ENCODE data around the gene ANKRD42. TPM values are rescaled to one million over a fixed set of nuclear protein-coding genes. Genes with fewer than 3 reads are reported as not detected.
"Not testable (repeated sequence)": the region's sequence is repeated elsewhere in the genome, so short reads cannot be mapped to it uniquely, and the experiment has no call there.

ANKRD42 gene
- total RNA-seq, 1 donor from 2014 or later, result 7.8 TPM

DNA sequence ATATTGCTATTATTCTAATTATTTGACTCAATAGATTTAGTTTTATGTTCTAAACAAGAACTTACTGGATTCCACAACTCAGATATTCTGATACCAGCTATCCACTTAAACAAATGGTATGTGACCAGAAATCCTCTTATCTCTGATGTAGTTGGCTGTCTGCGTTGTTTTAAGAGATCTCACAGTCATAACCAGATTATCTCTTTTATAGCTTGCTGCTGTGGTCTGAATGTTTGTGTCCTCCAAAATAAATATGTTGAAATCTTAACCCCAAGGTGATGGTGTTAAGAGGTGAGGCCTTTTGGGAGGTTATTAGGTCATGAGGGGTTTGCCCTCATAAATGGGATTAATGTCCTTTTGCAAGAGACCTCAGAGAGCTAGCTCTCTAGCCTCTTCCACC is 12.7 kb downstream of the ANKRD42 start:
- no peak overlapping the region for H3K27ac Mint-ChIP-seq
- DNase-seq (ENCODE audit: low spot score in 2 of 2, unreplicated experiment in 2 of 2), result no peak
- no peaks in the 10 kb centered on the region for H3K27me3 Mint-ChIP-seq (ENCODE audit: low read depth)
- H3K4me1 Mint-ChIP-seq, result no peaks in the 10 kb centered on the region
- H3K4me3 Mint-ChIP-seq, result no peak overlapping the region
- TF ChIP-seq, protein P1, sequence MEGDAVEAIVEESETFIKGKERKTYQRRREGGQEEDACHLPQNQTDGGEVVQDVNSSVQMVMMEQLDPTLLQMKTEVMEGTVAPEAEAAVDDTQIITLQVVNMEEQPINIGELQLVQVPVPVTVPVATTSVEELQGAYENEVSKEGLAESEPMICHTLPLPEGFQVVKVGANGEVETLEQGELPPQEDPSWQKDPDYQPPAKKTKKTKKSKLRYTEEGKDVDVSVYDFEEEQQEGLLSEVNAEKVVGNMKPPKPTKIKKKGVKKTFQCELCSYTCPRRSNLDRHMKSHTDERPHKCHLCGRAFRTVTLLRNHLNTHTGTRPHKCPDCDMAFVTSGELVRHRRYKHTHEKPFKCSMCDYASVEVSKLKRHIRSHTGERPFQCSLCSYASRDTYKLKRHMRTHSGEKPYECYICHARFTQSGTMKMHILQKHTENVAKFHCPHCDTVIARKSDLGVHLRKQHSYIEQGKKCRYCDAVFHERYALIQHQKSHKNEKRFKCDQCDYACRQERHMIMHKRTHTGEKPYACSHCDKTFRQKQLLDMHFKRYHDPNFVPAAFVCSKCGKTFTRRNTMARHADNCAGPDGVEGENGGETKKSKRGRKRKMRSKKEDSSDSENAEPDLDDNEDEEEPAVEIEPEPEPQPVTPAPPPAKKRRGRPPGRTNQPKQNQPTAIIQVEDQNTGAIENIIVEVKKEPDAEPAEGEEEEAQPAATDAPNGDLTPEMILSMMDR (IDR thresholded peaks at IDR 0.05; ENCODE audit: unreplicated experiment), result no peak
- peaks cover 5% of the 10 kb centered on the region for H3K36me3 Mint-ChIP-seq
- H3K9me3 Mint-ChIP-seq, result no peaks in the 10 kb centered on the region

DNA sequence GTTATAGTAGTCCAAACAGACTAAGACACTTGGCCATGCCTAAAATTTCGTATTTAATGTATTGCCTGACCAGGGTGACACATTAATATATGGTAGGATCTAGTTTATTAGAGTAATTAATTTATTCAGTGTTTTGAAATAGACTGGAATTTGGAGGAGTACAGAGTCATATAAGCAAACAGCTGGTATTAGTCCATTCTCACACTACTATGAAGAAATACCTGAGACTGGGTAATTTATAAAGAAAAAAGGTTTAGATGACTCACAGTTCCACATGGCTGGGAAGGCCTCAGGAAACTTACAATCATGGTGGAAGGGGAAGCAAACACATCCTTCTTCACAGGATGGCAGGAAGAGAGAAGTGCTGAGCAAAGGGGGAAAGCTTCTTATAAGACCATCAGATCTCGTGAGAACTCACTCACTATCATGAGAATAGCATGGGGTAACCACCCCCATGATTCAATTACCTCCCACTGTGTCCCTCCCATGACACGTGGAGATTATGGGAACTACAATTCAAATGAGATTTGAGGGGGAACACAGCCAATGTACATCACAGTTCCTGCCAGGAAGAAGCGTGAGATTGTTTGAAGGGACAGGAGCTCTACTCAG is 13.4 kb downstream of the ANKRD42 start:
- not testable (repeated sequence) for DNase-seq (ENCODE audit: low spot score in 2 of 2, unreplicated experiment in 2 of 2); H3K4me1 Mint-ChIP-seq; H3K9me3 Mint-ChIP-seq; H3K27me3 Mint-ChIP-seq (ENCODE audit: low read depth); H3K36me3 Mint-ChIP-seq; H3K27ac Mint-ChIP-seq; H3K4me3 Mint-ChIP-seq

DNA sequence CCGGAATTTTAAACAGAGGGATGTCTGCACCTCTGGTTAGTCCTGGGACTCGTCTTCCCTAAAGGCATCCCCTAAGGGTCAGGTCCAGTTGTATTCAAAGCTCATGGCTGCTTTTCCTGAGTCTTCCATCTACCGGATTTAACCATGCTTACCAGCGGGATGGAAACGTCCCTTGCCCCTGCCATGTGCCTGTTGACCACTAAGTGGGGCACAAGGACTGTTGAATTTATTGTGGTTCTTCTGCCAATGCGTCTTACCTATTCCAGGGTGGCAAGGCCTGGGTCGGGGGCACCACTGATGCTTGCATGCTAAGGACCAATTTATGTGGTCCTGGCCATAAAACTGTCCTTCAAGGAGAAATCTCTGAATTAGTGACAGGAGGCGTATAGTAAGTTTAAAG is 25.6 kb downstream of the ANKRD42 start:
- Mint-ChIP-seq H3K4me1 (no peaks in the 10 kb centered on the region), H3K36me3 (no peaks in the 10 kb centered on the region), H3K9me3 (no peaks in the 10 kb centered on the region), H3K4me3 (no peak overlapping the region), H3K27me3 (ENCODE audit: low read depth) (peaks cover 7% of the 10 kb centered on the region), H3K27ac (no peak overlapping the region)
- no peak for DNase-seq (ENCODE audit: low spot score in 2 of 2, unreplicated experiment in 2 of 2)
- TF ChIP-seq, protein P1 (IDR thresholded peaks at IDR 0.05; ENCODE audit: unreplicated experiment), result no peak

DNA sequence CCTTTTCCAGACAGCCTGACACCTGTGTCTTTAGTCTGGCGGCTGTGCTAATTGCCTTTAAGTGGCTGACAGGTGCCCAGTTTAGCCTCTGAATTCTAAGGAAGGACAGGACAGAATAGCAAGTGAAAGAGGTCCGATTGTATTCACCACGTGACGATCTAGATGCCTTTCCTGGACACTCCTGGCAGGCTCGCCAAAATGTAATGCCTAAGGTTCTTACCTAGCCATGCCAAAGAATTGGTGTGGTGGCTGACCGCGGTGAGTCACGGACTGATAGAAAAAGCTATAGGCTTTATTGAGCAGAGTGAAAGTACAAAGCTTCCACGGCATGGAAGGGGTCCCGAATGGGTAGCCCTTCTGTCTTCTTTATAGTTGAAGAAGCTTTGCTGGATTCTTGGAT is 26.7 kb downstream of the ANKRD42 start:
- Mint-ChIP-seq H3K27ac (no peak overlapping the region), H3K36me3 (no peaks in the 10 kb centered on the region), H3K4me3 (no peak overlapping the region), H3K27me3 (ENCODE audit: low read depth) (peaks cover 7% of the 10 kb centered on the region), H3K9me3 (no peaks in the 10 kb centered on the region), H3K4me1 (no peaks in the 10 kb centered on the region)
- DNase-seq (ENCODE audit: low spot score in 2 of 2, unreplicated experiment in 2 of 2), result no peak
- TF ChIP-seq, protein P1 (IDR thresholded peaks at IDR 0.05; ENCODE audit: unreplicated experiment), result no peak

DNA sequence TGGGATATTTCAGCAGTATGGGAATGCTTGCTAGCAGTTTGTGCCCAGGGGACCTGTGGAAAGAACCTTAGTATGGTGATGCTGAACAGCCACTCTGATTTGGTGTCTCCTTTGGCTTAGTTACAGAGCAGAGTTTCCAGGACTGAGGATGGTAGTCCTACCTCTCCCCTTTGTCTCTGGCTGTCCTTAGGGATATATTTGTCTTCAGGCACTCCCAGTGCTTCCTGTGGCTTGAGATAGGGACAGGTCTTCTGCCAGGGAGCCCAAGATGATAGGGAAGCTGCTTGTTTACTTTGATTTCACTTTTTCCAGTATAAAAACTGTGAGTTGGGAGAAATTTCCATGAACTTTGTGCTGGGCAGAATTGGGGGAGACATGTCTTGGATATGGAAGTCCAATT is 28.2 kb downstream of the ANKRD42 start:
- Mint-ChIP-seq H3K36me3 (no peaks in the 10 kb centered on the region), H3K27me3 (ENCODE audit: low read depth) (peaks cover 7% of the 10 kb centered on the region), H3K4me3 (no peak overlapping the region), H3K27ac (no peak overlapping the region), H3K4me1 (no peaks in the 10 kb centered on the region), H3K9me3 (no peaks in the 10 kb centered on the region)
- TF ChIP-seq, protein P1 (IDR thresholded peaks at IDR 0.05; ENCODE audit: unreplicated experiment), result no peak
- DNase-seq (ENCODE audit: low spot score in 2 of 2, unreplicated experiment in 2 of 2), result no peak

DNA sequence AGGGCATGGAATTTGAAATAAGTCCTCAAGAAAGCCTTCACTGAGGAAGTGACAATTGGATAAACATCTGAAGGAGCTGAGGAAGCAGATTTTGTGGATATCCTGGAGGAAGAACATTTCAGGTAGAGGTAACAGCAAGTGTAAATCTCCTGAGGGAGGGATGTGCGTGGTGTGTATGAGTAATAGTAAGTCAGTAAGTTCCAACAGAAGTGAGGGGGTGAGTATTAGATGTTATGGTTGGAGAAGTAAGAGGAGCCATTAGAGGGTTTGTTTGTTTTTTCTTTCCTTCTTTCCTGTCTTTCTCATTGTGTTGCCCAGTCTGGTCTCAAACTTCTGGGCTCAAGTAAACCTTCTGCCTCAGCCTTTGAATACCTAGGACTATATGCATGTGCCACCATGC is 29.0 kb downstream of the ANKRD42 start:
- no peak for DNase-seq (ENCODE audit: low spot score in 2 of 2, unreplicated experiment in 2 of 2)
- TF ChIP-seq, protein P1 (IDR thresholded peaks at IDR 0.05; ENCODE audit: unreplicated experiment), result no peak
- Mint-ChIP-seq H3K27me3 (ENCODE audit: low read depth) (peaks cover 7% of the 10 kb centered on the region), H3K36me3 (no peaks in the 10 kb centered on the region), H3K4me3 (no peak overlapping the region), H3K9me3 (no peaks in the 10 kb centered on the region), H3K27ac (no peak overlapping the region), H3K4me1 (no peaks in the 10 kb centered on the region)
